NOMO-1 treated with dmso at 0.1 percent for 144 hours (cell line): Measurements from ENCODE around the gene SMYD3.
A peak's percentile ranks its signal among the peaks of the same experiment; 100 is the strongest.
"Not testable (repeated sequence)": the region's sequence is repeated elsewhere in the genome, so short reads cannot be mapped to it uniquely, and the experiment has no call there.

Source experiments
- DNase-seq: peaks from one replicate; lab custom pipeline; 2025; ENCODE audit not compliant: unreplicated experiment; lab: John Stamatoyannopoulos, UW

The SMYD3 gene

DNA sequence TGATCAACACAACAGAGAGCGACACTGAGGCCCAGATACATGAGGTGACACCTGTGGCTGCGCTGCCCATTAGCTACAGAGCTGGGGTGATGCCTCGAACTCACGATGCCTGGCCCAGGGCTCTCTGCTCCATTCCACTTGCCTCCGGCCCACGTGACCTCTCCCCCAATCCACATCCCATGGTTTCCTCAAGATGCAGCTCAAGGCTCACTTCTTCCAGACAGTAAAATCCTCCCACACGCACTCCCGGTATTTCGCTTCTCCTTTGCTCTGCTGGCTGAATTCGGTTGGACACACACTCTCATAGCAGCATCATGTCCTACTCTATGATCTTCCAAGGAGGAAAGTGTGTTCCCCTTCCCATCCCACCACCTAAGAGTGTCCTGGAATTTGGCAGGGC, 679.8 kb downstream of the SMYD3 start:
- DNase-seq = no peak

DNA sequence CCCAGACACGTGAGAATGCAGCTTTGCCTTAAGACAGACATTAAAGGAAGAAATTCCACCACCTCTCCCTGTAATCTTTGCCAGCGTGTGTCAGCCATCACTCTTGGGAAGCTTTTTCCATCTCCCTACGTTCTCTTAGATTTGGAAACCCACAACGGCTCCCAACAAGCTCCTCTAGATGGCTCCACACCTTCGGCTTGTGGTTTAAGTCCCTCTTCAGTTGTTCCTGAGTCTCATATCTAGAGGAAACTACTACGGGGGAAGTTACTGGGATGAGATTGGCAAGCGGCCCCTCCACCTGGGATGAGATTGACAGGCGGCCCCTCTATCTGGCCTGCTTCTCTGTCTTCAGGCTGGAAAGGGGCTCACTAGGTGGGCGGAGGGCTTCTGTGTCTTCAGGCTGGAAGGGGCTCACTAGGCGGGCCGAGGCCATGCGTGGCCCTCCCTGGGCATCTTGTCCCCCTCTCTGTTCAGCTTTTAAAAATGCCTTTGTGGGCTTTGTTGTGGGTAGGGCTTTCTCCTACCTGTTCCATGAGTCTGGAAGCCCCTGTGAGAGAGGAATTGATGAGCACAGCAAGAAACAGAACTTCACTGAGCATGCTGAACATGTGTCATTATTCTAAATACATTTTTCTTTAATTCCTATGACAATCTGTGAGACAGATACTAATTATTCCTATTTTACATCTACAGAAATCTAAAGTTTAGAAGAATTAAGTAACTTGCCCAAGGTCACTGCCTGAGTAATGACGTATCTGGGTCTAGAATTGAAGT, 681.8 kb downstream of the SMYD3 start:
- DNase-seq = no peak

DNA sequence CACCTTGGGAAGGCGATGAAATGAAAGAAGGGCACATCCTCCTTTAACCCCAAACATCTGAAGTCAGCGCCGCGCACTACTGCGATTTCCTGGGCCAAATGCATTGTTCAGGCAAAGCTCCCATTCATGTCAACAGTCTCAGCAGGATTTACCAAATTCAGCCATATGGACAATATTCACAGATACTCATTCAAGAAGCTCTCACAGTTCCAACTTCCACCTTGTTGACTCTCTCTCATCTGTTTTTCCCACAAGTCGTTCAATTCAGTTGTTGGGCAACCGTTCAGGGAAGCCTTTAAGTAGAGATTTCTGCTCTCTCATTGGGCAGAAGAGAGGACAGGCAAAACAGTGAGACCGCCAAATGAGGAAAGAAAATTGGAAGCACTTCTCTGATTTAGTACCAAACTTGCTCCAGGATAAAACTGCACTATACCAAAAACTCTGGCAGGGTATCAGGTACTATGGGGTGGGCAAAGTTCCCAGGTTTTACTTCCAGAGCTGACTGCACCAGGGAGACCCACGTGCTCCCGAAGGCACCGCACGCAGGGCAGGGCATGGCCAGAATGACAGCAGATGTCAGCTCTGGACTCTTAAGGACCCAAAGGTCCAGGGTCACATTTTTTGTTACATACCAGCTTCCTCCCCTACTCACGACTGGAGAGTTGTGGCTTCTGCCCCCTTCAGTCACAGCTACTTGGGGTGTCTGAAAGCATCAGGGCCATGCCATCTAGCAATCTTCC, 683.5 kb downstream of the SMYD3 start:
- no peak for DNase-seq

DNA sequence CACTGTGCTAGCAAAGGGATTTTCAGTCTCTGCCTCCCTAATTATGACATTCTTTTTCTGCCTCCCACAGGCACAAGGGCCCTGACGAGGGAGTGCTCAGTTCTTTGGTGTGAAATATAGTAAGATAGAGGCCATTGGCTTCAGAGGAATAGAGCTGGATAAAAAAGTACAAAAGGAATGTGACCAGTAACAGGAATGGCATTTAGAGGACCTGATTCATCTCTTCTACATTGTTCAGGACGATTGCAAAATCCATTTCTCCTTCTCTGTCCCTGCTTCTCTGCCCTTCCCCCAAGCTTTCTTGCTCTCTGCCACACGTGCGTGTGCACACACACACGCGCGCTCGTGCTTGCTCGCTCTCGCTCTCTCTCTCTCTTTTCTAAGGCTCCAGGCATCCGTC, 684.1 kb downstream of the SMYD3 start:
- DNase-seq = no peak

DNA sequence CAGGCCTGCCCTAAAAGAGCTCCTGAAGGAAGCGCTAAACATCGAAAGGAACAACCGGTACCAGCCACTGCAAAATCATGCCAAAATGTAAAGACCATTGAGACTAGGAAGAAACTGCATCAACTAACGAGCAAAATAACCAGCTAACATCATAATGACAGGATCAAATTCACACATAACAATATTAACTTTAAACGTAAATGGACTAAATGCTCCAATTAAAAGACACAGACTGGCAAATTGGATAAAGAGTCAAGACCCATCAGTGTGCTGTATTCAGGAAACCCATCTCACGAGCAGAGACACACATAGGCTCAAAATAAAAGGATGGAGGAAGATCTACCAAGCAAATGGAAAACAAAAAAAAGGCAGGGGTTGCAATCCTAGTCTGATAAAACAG, 688.7 kb downstream of the SMYD3 start:
- DNase-seq = not testable (repeated sequence)

DNA sequence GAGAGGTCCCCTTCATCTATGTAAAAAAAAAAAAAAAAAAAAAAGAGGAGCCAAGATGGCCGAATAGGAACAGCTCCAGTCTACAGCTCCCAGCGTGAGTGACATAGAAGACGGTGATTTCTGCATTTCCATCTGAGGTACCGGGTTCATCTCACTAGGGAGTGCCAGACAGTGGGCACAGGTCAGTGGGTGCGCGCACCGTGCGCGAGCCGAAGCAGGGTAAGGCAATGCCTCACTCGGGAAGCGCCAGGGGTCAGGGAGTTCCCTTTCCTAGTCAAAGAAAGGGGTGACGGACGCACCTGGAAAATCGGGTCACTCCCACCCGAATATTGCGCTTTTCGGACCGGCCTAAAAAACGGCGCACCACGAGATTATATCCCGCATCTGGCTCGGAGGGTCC, 690.6 kb downstream of the SMYD3 start:
- DNase-seq = not testable (repeated sequence)

DNA sequence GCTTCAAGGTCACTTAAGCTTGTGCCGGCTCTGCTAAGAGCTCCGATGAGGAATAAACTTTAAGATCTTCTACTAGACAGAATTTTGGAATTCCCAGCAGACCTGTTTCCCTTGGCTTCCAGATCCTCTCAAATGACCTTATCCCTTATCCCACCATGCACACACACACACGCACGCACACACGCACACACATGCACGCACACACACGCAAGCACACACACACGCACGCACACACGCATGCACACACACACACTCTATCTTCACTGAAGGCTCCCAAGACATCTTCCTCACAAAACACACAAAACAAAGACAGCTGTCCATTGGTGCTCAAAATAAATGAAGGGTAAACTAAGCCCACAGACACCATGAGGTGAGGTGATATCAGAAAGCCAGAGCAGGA, 692.4 kb downstream of the SMYD3 start:
- DNase-seq = no peak

DNA sequence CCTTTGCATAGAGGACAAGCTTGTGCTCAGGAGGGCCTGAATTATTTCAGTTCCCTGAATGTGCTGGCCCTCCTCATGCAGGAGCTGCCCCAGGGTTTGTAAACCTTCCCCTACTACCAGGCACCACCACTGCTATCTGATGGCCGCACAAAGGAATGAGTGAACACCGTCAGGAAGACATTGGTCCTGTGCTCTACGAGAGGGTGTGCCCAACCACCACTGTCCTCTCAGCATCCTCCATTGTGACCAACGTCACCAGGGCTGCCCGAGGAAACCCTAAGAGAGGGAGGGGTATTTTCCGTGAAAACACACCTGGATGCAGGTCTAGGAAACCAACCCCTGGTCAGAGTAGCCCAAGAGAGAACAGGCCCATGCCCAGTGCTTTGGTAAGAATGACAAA, 694.8 kb downstream of the SMYD3 start:
- DNase-seq = no peak

DNA sequence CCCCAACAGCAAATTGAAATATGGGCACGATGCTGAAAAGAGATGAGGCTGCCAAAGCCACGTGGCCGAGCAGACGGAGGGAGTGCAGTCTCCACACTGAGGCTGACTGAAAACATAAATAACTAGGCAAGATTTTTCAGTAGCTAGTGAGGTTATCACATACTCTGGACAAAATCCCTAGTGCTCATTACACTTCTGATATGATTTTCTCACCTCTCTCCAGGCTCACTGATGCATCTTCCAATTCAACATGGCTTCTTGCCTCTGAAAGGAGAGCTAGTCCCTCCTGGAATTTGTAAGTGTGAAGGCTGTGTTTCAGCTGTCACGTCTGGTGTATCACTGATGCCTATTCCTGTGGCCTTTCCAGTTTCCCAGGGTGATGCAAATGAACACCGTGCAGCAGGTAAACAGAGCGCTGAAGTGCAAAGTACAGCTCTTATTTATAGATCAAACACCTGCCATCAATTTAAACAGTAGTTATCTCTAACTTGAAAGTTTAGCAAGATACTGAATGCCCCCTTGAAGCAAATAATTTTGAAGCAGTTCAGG, 696.2 kb downstream of the SMYD3 start:
- no peak for DNase-seq

DNA sequence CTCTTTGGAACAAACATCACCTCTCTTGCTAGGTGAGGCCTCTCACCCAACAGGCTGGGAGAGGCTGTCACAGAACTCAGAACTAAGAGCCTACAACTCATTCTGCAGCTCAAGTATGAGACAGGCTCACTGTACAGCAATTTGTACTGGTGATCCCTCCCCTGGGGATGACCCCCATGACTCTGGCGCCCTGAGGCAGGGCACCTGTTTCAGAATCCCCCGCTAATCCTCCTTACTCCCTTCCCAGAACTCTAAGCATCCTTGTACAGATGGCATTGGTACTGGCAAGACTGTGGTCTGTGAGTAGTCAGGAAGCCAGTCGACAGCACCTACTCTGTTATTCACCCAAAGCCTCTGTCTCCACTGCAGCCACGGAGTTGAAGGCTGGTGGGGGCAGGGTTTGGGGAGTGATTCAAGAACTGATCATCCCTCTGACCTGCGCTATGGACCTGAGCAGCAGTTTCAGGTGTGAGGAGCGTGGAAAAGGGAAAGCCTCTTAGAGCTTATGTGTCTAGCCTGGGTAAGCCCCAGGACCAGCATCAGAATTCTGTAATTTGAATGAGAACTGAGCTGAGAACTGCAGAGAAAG, 696.8 kb downstream of the SMYD3 start:
- no peak for DNase-seq

DNA sequence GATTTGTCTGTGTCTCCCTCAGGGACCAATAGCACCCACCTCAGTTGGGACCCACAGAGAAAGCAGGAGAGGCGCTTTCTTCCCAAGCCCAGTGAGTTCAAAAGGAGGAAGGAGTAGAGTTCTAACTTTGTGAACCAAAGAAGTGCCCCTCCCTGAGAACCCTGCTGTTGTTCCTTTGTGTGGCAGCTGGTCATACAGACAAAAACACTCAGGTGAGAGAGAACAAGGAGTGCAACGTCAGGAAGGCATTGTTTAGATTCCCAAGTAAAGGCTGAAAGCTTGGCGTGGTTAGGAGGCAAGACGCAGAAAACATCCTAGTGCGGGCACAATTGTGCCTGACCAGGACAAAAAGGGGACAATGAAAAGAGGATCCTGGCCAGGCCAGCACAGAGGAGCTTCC, 697.7 kb downstream of the SMYD3 start:
- DNase-seq = no peak

DNA sequence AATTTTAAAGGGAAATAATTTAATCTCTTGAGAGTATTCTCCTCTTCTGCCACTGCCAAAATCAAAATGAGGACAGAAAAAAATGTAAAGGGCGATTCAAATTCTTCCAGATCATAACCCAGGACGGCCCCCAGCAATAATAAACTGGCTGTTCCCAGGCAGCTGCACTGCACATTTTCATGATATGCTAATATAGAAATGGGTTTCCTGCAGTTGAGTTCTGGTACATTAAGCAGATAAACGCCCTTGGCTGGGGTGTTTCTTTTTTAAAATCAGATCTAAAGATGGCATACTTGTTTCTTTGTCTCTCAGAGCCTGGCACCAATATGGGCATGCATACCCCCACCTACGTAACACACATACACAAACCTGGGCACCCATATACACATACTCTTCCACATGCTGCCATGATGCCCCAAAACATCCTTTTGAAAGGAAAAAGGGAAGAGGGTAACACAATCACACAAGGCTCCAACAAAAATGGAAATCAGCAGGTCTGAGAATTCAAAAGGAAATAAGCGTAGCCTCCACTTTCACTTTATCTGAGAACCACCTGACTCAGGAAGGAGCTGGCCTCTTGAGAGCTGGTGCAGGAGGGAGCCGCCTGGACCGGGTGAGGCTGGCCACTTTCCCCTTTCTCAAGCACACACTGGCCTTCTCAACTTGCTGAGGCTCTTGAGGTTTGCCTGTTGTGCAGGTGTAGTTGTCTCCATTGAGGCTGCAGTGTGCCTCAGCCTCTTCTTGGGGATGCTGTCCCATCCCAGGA, 698.9 kb downstream of the SMYD3 start:
- DNase-seq = no peak

DNA sequence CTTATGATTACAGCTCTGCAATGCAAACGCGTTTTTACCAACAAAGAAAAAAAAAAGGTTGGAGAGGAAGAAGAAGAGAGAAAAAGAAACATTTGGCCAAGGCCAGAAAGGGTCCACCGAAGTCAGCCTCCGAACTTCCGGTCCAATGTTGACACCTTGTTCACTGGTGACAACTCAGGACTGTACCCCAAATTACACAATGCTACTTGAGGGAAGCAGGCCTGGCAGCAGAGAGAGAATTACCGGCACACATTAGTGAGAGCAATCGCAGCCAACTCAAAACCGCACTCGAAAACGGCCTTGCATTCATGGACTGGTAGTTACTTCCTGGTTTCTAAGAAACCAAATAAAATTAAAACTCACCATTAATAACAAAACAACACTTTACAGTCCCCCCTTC, 699.8 kb downstream of the SMYD3 start:
- DNase-seq = peak; percentile 81

DNA sequence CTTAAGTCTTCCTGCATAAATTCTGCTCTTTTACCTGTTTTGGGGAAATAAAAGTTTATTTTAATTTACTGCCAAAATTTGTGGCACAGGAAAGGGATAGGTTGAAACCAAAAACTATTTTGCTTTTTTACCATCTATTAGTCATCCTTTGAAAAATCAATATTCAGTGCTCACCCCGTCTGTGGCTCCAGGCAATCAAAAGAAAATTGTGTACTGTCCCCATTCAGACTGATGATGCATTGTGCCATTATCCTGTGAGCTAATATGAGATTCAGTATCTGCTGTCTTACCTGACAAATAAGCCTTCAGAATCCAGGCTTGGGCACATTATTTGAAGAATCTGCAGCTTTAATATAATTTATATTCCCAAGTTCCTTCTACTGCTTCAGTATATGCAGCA, 701.5 kb downstream of the SMYD3 start:
- DNase-seq = no peak

DNA sequence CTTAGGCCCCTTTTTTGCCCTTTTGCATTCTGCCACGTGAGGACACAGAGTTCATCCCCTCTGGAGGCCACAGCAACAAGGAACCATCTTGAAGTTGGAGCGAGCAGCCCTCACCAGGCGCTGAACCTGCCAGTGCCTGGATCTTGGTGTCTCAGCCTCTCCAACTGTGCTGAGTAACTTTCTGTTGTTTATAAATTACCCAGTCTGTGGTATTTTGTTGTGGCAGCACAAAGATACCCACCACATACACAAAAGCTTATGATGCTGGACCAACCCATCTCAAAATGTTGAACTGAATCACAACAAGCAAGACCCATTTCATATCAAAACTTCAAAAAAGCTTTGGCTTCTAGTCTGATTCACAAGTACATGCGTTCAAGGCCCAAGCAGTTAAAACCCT, 702.4 kb downstream of the SMYD3 start:
- no peak for DNase-seq

DNA sequence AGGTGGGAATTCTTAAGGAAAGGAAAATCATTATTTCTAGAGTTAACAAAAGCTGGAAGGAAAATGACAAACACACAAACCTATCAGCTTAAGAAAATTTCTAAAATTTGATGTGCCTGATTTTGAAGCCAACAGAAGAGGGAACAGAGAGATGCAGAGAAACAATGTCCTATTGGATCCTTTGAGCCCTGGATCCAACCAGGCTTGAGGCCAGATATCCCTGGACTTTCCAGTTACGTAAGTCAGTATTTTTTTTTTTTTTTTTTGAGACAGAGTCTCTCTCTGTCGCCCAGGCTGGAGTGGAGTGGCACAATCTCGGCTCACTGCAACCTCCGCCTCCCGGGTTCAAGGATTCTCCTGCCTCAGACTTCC, 703.4 kb downstream of the SMYD3 start:
- no peak for DNase-seq

DNA sequence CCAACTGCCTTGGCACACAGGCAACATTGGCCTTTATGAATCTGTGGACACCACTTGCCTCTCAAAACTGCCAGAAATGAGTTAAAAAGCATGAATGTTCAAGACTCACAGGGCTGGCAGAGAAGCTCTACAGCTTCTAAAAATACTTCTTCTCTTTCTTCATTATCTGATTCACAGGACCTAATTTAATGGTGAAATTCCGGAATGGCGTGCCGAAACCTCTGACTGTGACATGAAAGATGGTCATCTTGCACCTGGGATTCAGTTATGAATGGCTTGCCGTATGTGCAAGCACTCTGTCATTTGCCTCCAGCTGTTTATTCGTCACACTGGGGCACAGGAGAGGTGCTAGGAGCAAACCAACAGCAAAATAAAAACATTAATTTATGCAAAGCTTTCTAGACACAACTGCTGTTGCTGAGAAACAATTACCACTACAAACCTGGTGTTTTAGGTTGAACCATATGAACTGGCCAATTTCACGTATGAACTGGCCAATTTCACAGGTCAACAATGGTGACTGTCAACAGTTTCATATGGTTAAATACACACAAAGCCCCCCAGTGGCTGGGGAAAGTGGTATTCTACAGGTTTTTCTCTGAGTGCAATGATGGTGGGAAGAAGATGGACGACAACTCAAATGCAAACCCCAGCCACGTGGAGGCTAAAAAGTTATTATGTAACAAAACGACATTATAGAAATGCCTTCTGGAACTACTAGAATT, 704.0 kb downstream of the SMYD3 start:
- DNase-seq = no peak

DNA sequence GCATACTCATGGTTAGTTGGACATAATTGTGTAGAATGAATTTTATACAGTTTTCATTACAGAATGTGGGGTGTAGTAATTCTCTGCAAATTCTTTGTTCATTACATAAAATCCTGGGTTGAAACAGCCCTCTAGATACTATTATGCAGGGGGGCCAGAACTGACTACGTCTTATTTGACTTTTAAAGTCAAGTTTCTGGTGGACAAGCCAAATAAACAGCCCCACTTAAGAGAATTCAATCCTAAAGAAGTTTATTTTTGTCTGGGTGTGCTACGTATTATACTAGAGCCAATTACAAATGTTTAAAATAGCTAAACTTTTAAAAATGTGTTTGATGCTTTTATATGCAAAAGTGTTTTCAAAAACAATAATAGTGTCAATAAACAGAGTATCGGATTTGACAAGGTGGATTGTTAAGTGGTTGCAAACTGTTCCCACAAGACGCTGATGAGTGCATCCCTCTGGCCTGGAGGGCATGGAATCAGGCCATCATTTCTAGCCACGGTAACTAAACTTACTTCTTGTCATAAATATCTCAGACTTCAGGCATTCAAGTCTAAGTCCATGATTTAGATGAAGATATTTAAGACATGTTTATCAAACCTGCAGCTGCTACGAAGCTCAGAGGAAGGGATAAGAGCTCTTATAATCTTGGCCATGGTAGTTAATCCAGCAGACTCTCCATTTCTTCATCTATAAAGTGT, 706.0 kb downstream of the SMYD3 start:
- no peak for DNase-seq

DNA sequence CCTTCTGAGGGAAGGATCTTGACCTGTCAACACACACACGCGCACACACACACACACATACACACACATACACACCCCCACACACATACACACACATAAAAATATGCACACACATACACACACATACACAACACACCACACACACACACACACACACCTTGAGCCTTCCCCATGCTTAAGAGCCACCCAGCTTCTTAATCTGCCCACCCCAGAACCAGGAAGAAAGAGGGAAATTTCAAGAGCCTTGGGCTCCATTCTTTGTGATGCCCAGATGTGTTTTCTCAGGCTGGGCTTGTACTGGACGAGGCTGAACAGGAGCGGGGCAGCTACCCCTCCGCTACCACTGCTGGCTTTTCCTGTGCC, 708.7 kb downstream of the SMYD3 start:
- DNase-seq = no peak
